Measurements from ENCODE around the gene ARID5B.

Gene ARID5B

GRCh38 chr10:62056219-62056618 is 154.7 kb downstream of the ARID5B start:
- no peak for DNase-seq

GRCh38 chr10:62056698-62057097 is 155.2 kb downstream of the ARID5B start:
- no peak for DNase-seq

- DNase-seq = no peak
These were observed 155.9 kb downstream of the ARID5B start for GRCh38 chr10:62057359-62057758.

GRCh38 chr10:62057850-62058249 is 156.4 kb downstream of the ARID5B start:
- DNase-seq = no peak

- no peak for DNase-seq
These were observed 157.0 kb downstream of the ARID5B start for GRCh38 chr10:62058476-62058875.

- DNase-seq = no peak
These were observed 157.4 kb downstream of the ARID5B start for GRCh38 chr10:62058896-62059216.

- DNase-seq = no peak
These were observed 157.9 kb downstream of the ARID5B start for GRCh38 chr10:62059217-62059920.

- DNase-seq = no peak
These were observed 160.5 kb downstream of the ARID5B start for GRCh38 chr10:62062028-62062427.

GRCh38 chr10:62062752-62063512 is 161.4 kb downstream of the ARID5B start:
- DNase-seq = no peak

GRCh38 chr10:62063795-62064472 is 162.4 kb downstream of the ARID5B start:
- no peak for DNase-seq

GRCh38 chr10:62067560-62067959 is 166.1 kb downstream of the ARID5B start:
- DNase-seq = no peak

- DNase-seq = no peak
These were observed 167.0 kb downstream of the ARID5B start for GRCh38 chr10:62068464-62068863.

GRCh38 chr10:62069452-62070178 is 168.1 kb downstream of the ARID5B start:
- no peak for DNase-seq

GRCh38 chr10:62071846-62072281 is 170.4 kb downstream of the ARID5B start:
- DNase-seq = no peak

GRCh38 chr10:62072901-62073300 is 171.4 kb downstream of the ARID5B start:
- DNase-seq = no peak

- DNase-seq = no peak
These were observed 171.9 kb downstream of the ARID5B start for GRCh38 chr10:62073429-62073828.

- no peak for DNase-seq
These were observed 173.9 kb downstream of the ARID5B start for GRCh38 chr10:62075414-62075813.

GRCh38 chr10:62075912-62076311 is 174.4 kb downstream of the ARID5B start:
- no peak for DNase-seq

- no peak for DNase-seq
These were observed 175.4 kb downstream of the ARID5B start for GRCh38 chr10:62076891-62077290.

GRCh38 chr10:62077330-62078015 is 176.0 kb downstream of the ARID5B start:
- no peak for DNase-seq

GRCh38 chr10:62079885-62080559 is 178.5 kb downstream of the ARID5B start:
- DNase-seq = no peak

GRCh38 chr10:62080905-62081304 is 179.4 kb downstream of the ARID5B start:
- no peak for DNase-seq

Data from SHP77 treated with DMSO at 0.1 percent for 48 hours (cell line).